ENCODE results near the gene FOXC2.

DNA sequence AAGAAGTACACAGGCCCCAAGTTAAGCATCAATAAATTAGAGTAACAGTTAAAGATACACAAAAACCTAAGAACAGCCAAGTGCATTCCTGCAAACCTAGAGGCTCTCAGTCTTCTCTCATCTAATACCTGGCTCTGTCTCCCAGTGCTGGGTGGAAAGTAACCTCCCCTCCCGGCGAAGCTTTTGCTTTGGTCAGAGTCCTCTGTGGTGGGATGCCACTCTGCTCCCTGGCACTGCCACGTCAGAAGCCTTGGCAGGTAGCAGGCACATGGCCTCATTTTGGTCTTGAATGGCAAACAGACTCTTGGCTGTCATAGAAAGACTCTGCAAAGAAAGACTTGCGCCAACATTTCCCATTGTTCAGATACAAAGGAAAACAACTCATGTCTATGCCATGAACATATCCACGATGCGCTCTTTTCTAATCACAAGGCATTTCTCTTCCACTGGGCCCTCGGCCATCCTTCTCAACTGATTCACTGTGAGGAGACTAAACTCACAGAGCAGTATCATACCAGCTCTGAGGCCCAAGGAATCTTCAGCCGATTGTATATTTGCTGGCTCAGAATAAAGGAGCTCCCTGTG, 32.8 kb upstream of the FOXC2 start:
- TF ChIP-seq POLR2AphosphoS5 (IDR thresholded peaks at IDR 0.05; ENCODE audit: low read depth, low read length) (no peak), TAF1 (IDR thresholded peaks at IDR 0.05; ENCODE audit: borderline replicate concordance, insufficient read depth, low read length) (no peak), SIN3A (IDR thresholded peaks at IDR 0.05; ENCODE audit: borderline replicate concordance, insufficient read depth, low read length) (no peak)
- TF ChIP-seq, protein P1, sequence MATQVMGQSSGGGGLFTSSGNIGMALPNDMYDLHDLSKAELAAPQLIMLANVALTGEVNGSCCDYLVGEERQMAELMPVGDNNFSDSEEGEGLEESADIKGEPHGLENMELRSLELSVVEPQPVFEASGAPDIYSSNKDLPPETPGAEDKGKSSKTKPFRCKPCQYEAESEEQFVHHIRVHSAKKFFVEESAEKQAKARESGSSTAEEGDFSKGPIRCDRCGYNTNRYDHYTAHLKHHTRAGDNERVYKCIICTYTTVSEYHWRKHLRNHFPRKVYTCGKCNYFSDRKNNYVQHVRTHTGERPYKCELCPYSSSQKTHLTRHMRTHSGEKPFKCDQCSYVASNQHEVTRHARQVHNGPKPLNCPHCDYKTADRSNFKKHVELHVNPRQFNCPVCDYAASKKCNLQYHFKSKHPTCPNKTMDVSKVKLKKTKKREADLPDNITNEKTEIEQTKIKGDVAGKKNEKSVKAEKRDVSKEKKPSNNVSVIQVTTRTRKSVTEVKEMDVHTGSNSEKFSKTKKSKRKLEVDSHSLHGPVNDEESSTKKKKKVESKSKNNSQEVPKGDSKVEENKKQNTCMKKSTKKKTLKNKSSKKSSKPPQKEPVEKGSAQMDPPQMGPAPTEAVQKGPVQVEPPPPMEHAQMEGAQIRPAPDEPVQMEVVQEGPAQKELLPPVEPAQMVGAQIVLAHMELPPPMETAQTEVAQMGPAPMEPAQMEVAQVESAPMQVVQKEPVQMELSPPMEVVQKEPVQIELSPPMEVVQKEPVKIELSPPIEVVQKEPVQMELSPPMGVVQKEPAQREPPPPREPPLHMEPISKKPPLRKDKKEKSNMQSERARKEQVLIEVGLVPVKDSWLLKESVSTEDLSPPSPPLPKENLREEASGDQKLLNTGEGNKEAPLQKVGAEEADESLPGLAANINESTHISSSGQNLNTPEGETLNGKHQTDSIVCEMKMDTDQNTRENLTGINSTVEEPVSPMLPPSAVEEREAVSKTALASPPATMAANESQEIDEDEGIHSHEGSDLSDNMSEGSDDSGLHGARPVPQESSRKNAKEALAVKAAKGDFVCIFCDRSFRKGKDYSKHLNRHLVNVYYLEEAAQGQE (IDR thresholded peaks at IDR 0.05; ENCODE audit: insufficient read depth in 1 of 2, low read depth in 2 of 2, low read length in 2 of 2): no peak

All from PFSK-1 (cell line).